ENCODE results near the gene PAIP2. TPM values are rescaled to one million over a fixed set of nuclear protein-coding genes. Genes with fewer than 3 reads are reported as not detected.

PAIP2 gene
- total RNA-seq, 3 donors from 2014 or later = 42.1 to 85.1 (median 44.5) TPM

DNA sequence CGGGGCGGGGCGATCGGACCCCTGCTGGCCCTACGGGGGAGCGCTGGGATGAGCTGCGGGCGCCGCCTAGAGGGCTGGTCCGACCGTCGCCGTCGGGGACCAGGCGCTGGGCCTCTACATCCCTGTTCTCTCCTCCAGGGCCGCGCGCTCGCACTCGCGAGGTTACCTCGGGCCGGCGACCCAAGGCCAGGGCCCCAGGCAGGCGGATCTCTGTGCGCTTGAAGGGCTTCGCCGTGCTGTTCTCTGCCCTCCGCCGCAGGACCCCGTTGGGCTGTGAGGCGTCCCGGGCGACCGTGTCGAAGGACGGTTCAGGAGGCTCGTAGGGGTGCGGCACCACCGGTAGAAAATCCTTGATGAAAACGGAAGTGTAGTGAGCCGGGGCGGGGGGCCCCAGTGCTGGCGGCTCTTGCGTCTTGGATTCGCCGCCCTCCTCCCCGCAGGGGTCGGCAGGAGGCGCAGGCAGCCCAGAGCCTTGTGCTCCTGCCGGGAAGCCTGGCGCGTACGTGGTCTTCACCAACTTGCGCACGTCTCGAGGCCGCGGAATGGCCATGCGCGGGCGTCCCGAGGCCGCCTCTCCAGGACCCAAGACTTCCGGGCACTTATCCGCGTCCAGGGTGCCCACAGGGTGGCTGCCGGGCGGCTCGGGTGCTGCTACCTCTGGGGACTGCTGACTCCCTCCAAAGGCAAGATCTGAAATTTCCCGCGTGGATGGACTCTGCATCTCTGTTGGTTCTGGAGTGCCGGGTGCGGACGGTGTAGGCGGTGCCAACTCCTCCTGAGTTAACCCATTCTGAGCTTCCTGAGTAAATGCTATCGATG lies 51.2 kb downstream of the PAIP2 start:
- TF ChIP-seq, protein P1, sequence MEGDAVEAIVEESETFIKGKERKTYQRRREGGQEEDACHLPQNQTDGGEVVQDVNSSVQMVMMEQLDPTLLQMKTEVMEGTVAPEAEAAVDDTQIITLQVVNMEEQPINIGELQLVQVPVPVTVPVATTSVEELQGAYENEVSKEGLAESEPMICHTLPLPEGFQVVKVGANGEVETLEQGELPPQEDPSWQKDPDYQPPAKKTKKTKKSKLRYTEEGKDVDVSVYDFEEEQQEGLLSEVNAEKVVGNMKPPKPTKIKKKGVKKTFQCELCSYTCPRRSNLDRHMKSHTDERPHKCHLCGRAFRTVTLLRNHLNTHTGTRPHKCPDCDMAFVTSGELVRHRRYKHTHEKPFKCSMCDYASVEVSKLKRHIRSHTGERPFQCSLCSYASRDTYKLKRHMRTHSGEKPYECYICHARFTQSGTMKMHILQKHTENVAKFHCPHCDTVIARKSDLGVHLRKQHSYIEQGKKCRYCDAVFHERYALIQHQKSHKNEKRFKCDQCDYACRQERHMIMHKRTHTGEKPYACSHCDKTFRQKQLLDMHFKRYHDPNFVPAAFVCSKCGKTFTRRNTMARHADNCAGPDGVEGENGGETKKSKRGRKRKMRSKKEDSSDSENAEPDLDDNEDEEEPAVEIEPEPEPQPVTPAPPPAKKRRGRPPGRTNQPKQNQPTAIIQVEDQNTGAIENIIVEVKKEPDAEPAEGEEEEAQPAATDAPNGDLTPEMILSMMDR (IDR thresholded peaks at IDR 0.05) = peak; percentile 33
- Histone ChIP-seq H3K36me3 (ENCODE audit: low read depth) (no peaks in the 10 kb centered on the region), H3K4me1 (ENCODE audit: low read depth) (peaks cover 48% of the 10 kb centered on the region), H3K9me3 (no peaks in the 10 kb centered on the region), H3K4me3 (peak overlapping the region; percentile 32)
- DNase-seq = peak; percentile 83 to 92 (median 90)
- intact Hi-C loops (cut with DNase I, micrococcal nuclease) = no loop called here
- peak; percentile 77 for ATAC-seq

DNA sequence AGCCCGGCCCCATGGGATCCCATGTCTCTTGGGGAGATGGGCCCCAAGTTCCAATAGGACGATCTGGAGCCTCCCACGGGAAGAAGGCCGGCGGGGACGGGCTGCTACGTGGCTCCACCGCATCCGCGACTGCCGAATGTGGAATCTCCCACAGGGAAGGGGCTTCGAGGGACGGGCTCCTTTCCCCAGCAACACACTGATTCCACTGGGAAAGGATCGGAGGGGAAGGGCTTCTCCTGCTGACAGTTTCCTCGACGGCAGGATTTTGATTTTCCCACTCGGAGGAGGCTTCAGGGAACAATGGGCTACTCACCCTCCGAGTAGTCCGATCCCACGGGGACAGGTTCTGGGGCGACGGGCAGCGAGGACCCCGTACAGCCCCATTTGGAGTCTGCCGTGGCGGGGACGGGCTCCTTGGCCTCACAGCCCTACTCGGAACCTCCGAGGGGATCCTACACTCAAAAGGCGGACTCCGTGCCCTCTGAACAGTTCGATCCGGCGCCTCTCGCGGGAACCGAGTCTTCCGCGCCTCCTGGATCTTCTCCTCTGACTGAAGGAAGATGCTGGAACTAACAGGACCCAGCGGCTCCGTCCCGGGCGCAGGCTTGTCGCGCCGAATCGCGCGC lies 52.0 kb downstream of the PAIP2 start:
- ATAC-seq (no peak), DNase-seq (peak in 2 of 3 donors; percentile 35 to 64)
- Histone ChIP-seq H3K4me1 (ENCODE audit: low read depth) (peaks cover 43% of the 10 kb centered on the region), H3K36me3 (ENCODE audit: low read depth) (no peaks in the 10 kb centered on the region), H3K4me3 (peak overlapping the region; percentile 32), H3K9me3 (no peaks in the 10 kb centered on the region)
- intact Hi-C loops (cut with DNase I, micrococcal nuclease) = no loop called here
- TF ChIP-seq, protein P1 (IDR thresholded peaks at IDR 0.05) = no peak

DNA sequence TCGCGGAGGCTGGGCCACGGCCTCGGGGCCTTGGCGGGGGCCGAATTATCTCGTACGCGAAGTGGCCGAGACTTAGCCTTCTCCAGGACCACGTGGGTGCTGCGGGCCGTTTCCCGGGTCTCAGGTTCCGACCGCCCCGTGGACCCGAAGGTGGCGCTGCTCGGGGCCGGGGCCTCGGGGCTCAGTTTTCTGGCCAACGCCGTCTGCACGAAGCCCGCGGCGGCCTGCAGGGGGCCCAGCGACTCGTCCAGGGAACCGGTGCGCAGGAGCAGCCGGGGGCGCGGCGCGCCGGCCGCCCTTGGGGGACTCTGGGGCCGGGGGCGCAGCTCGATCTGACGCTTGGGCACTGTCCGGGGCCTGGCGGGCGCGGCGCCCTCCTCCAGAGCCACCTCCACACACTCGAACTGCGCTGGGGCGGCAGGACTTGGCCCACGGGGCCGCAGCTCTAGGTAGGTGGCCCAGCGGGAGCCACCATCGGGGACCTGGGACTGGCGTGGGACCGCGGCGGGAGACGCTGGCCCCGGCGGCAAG lies 52.5 kb downstream of the PAIP2 start:
- ATAC-seq = peak; percentile 14
- DNase-seq = peak; percentile 60 to 77 (median 75)
- intact Hi-C loops (cut with DNase I, micrococcal nuclease) = no loop called here
- H3K36me3 ChIP-seq (ENCODE audit: low read depth) = no peaks in the 10 kb centered on the region
- H3K9me3 ChIP-seq = no peaks in the 10 kb centered on the region
- TF ChIP-seq, protein P1 (IDR thresholded peaks at IDR 0.05) = peak; percentile 47
- H3K4me1 ChIP-seq (ENCODE audit: low read depth) = peaks cover 37% of the 10 kb centered on the region
- H3K4me3 ChIP-seq = no peak overlapping the region

DNA sequence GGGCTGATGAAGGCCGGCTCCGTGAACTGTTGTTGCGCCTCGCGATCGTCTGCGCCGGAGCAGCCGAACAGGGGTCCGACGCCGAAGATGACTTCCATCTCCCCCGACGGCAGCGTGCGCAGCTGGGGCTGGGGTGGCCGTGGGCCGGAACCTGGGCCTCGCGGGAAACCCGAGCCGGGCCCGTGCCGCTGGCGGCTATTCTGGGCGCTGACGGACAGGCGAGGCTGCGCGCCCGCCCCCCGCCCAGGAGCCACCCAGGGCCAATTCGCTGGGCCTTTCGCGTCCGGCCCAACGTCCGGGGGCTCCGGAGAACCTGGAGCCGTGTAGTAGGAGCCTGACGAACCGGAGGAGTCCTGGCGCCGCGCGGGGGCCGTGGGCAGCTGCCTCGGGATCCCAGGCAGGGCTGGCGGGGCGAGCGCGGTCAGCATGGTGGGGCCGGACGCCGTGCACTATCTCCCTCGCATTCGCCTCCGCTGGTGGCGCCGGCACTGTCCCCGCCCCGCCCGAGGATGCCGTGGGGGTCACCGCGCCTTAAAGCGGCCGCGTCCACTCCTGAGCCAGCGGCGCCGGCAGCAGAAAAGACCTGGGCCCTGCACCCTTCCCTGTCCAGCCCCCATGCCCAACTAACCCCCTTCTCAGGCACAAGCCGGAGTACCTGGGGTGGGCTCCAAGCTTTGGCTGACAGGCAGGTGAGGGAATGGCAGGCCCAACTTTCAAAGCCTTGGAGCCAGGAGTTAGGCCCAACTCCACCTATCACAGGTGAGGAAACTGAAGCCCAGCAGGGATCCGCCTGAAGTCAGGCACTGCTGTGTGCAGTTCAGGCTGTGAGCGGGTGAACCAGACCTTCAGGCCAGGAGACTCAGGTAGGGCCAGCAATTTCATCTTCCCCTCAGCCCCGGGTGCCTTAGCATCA lies 53.3 kb downstream of the PAIP2 start, which contains the start of gene PROB1:
Gene PROB1, minus strand, starts transcription at position 451 of the 913 bp plus-strand sequence. Its CDS starts 23 bp downstream, at position 428.
- DNase-seq = peak in 1 of 3 donors; percentile 62
- no peaks in the 10 kb centered on the region for H3K9me3 ChIP-seq
- intact Hi-C loops (cut with DNase I, micrococcal nuclease) = no loop called here
- TF ChIP-seq, protein P1 (IDR thresholded peaks at IDR 0.05) = no peak
- H3K4me3 ChIP-seq = no peak within 1 kb of the TSS
- H3K4me1 ChIP-seq (ENCODE audit: low read depth) = peaks cover 35% of the 10 kb centered on the region
- ATAC-seq = no peak
- H3K36me3 ChIP-seq (ENCODE audit: low read depth) = no peaks in the 10 kb centered on the region
